ENCODE data around the gene BCAS1. TPM values are rescaled to one million over a fixed set of nuclear protein-coding genes. Genes with fewer than 3 reads are reported as not detected.

Gene BCAS1
- total and polyA plus RNA-seq, 10 of the 15 experiments (the other 5 are each of a cell fraction or from before 2014, with no cell fraction given) = 0.21 to 1.4 (median 0.55) TPM

GRCh38 chr20:53952528-53953096, 117.8 kb downstream of the BCAS1 start:
- Histone ChIP-seq H3K27ac (ENCODE audit: control insufficient read depth, insufficient read depth) (no peak overlapping the region), H3K36me3 (ENCODE audit: control insufficient read depth in 2 of 2, insufficient read depth in 2 of 2, low read length in 1 of 2) (no peaks in the 10 kb centered on the region), H3K79me2 (ENCODE audit: control insufficient read depth, insufficient read depth, low read length) (no peaks in the 10 kb centered on the region), H3K4me2 (ENCODE audit: control insufficient read depth, insufficient read depth) (no peak overlapping the region), H3K4me1 (ENCODE audit: control insufficient read depth, insufficient read depth, low read length) (peaks cover 20% of the 10 kb centered on the region), H3K27me3 (replicated peaks in 1 of 2; ENCODE audit: control insufficient read depth in 2 of 2, insufficient read depth in 2 of 2, low read length in 1 of 2) (no peaks in the 10 kb centered on the region), H4K20me1 (ENCODE audit: control insufficient read depth, insufficient read depth) (no peaks in the 10 kb centered on the region), H3K4me3 (no peak overlapping the region), H2AFZ (ENCODE audit: control insufficient read depth, low read depth, low read length) (no peak overlapping the region), H3K9me3 (replicated peaks; ENCODE audit: control insufficient read depth, insufficient read depth, low read length) (peaks cover 5% of the 10 kb centered on the region; the same call in 2 of the 3 replicates), H3K9ac (ENCODE audit: control insufficient read depth, insufficient read depth, low read length) (no peak overlapping the region)
- DNase-seq (ENCODE audit: low read depth, low spot score) (no peak), ATAC-seq (no peak), FAIRE-seq (no peak)
- intact Hi-C loops (cut with micrococcal nuclease; ENCODE audit: unreplicated experiment) = no loop called here
- RAD21 ChIA-PET (ENCODE audit: unreplicated experiment) = no interaction called here
- CTCF ChIA-PET = interaction anchor here (1.0 kb wide), 1 partner anchor 65 kb away, joined by 3 read pairs; no protein-coding TSS in a partner anchor
- in situ Hi-C loops (cut with MboI) = loop anchor here (25.0 kb wide), 1 partner anchor 685 kb away; no protein-coding TSS in a partner anchor
- WGBS (ENCODE audit: insufficient coverage, insufficient replicate concordance, low lambda C conversion rate, missing lambda C conversion rate) = 94% methylated on average over 4 of the region's 4 CpGs
- TF ChIP-seq ZNF622 (IDR thresholded peaks at IDR 0.05) (no peak), SRF (IDR thresholded peaks at IDR 0.05; ENCODE audit: low read depth in 2 of 2, low read length in 2 of 2) (peak; percentile 24 to 65; a peak in 1 of 4 replicates), EED (IDR thresholded peaks at IDR 0.05; ENCODE audit: low read depth) (no peak), BHLHE40 (IDR thresholded peaks at IDR 0.05; ENCODE audit: borderline replicate concordance in 1 of 2, low read depth in 2 of 2, low read length in 1 of 2) (no peak), ZNF384 (IDR thresholded peaks at IDR 0.05; ENCODE audit: borderline replicate concordance, low read depth, low read length) (no peak), NFXL1 (IDR thresholded peaks at IDR 0.05; ENCODE audit: borderline replicate concordance) (peak; percentile 62; the same call in 1 of the 2 replicates), STAT3 (IDR thresholded peaks at IDR 0.05; ENCODE audit: low read depth, low read length) (no peak), ZSCAN29 (IDR thresholded peaks at IDR 0.05) (no peak), ZNF24 (IDR thresholded peaks at IDR 0.05) (0 out of 2 replicates have a peak, but pooled peaks have one; percentile 34), TBL1XR1 (IDR thresholded peaks at IDR 0.05; ENCODE audit: low read depth, low read length) (no peak)
- TF ChIP-seq, protein P1, sequence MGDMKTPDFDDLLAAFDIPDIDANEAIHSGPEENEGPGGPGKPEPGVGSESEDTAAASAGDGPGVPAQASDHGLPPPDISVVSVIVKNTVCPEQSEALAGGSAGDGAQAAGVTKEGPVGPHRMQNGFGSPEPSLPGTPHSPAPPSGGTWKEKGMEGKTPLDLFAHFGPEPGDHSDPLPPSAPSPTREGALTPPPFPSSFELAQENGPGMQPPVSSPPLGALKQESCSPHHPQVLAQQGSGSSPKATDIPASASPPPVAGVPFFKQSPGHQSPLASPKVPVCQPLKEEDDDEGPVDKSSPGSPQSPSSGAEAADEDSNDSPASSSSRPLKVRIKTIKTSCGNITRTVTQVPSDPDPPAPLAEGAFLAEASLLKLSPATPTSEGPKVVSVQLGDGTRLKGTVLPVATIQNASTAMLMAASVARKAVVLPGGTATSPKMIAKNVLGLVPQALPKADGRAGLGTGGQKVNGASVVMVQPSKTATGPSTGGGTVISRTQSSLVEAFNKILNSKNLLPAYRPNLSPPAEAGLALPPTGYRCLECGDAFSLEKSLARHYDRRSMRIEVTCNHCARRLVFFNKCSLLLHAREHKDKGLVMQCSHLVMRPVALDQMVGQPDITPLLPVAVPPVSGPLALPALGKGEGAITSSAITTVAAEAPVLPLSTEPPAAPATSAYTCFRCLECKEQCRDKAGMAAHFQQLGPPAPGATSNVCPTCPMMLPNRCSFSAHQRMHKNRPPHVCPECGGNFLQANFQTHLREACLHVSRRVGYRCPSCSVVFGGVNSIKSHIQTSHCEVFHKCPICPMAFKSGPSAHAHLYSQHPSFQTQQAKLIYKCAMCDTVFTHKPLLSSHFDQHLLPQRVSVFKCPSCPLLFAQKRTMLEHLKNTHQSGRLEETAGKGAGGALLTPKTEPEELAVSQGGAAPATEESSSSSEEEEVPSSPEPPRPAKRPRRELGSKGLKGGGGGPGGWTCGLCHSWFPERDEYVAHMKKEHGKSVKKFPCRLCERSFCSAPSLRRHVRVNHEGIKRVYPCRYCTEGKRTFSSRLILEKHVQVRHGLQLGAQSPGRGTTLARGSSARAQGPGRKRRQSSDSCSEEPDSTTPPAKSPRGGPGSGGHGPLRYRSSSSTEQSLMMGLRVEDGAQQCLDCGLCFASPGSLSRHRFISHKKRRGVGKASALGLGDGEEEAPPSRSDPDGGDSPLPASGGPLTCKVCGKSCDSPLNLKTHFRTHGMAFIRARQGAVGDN (IDR thresholded peaks at IDR 0.05) = no peak
- SMC1A ChIA-PET (ENCODE audit: uncharacterized antibody, unreplicated experiment) = interaction anchor here (5.7 kb wide), 1 partner anchor 110 kb away, joined by 48 read pairs; no protein-coding TSS in a partner anchor
- POLR2A ChIA-PET = no interaction called here
- BruUV-seq (replicated peaks) = no TSS peak
